Parathyroid adenoma (tissue), 2 donors: Measurements from ENCODE around the gene DMRTC1B.
"Not testable (repeated sequence)": the region's sequence is repeated elsewhere in the genome, so short reads cannot be mapped to it uniquely, and the experiment has no call there.

Experiments
- H2AFZ ChIP-seq: fragments of 300-600 bp; sonication (generic); one replicate; pipeline ENCODE4 v1.7.0; 2017; ENCODE audit warnings: antibody characterized with exemption, mild to moderate bottlenecking
- H3K27ac ChIP-seq: fragments of 300-600 bp; sonication (generic); one replicate; pipeline ENCODE4 v1.7.0; 2017
- H3K27me3 ChIP-seq: fragments of 300-600 bp; sonication (generic); one replicate; pipeline ENCODE4 v1.7.0; 2017; ENCODE audit warnings: low read length; ENCODE audit not compliant: control insufficient read depth, insufficient read depth
- H3K36me3 ChIP-seq: fragments of 300-600 bp; sonication (generic); one replicate; pipeline ENCODE4 v1.7.0; 2017; ENCODE audit warnings: low read length; ENCODE audit not compliant: control insufficient read depth, insufficient read depth
- H3K4me1 ChIP-seq: fragments of 300-600 bp; sonication (generic); one replicate; pipeline ENCODE4 v1.7.0; 2017; ENCODE audit warnings: control low read depth
- H3K4me2 ChIP-seq: fragments of 300-600 bp; sonication (generic); one replicate; pipeline ENCODE4 v1.7.0; 2017; ENCODE audit warnings: low read length
- H3K4me3 ChIP-seq: fragments of 300-600 bp; sonication (generic); one replicate; pipeline ENCODE4 v1.7.0; 2017; ENCODE audit warnings: low read depth, low read length
- H3K79me2 ChIP-seq: fragments of 300-600 bp; sonication (generic); one replicate; pipeline ENCODE4 v1.7.0; 2017; ENCODE audit warnings: control low read depth
- H3K9ac ChIP-seq: fragments of 300-600 bp; sonication (generic); one replicate; pipeline ENCODE4 v1.7.0; 2017; ENCODE audit warnings: mild to moderate bottlenecking
- H3K9me3 ChIP-seq: fragments of 300-600 bp; sonication (generic); one replicate; pipeline ENCODE4 v1.7.0; 2017; ENCODE audit warnings: low read length; ENCODE audit not compliant: control insufficient read depth
- donor health status: primary hyperparathyroidism.

The DMRTC1B gene

DNA sequence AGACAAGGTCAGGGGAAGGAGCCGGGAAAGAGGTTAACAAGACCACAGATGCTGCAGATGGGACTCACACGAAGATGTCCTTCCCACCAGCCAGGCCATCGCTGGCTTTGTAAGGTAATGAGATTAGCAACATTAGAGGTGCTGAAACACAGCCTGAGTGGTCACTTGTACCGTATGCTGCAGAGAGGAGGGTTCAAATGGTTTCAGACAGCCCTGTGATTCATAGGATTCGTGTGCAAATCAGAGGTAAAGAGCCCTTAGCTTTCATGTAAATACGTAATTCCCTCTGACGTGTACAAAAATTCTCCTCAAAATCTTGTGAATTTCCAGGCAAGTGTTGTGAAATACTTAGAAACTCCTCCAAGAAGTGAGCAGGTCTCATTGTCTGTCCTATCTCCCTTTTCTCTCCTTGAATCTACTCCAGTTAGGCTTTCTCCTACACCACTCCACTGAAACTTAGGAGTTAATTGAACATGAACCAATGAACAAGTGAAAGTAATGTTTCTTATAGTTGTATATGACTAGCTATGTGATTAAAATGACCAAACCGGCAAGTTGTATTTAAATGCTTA is 6.8 kb downstream of the DMRTC1B start:
- not testable (repeated sequence) for H3K4me3 ChIP-seq, H3K27ac ChIP-seq, H3K79me2 ChIP-seq, H3K4me1 ChIP-seq, H3K9ac ChIP-seq, H3K4me2 ChIP-seq, H3K27me3 ChIP-seq, H2AFZ ChIP-seq, H3K9me3 ChIP-seq, H3K36me3 ChIP-seq

DNA sequence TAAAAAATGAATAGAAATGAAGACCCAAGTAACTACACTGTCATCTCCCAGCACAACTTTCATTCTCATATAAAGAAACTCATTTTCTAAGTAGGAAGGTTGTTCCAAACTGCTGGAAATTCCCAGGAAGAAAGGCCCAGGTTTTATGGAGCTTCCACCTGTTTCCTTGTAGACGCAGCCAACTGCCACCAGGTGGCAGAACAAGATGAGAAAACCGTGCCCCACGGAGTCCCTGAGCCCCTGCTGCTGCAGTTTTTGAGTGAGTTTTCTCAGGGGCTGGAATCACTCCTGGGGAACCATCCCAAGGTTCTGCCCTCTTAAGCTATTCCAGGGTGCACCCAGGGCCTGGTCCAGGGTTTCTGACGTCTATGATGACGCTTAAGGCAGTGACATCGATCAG is 7.3 kb downstream of the DMRTC1B start:
- not testable (repeated sequence) for H3K27ac ChIP-seq, H2AFZ ChIP-seq, H3K4me3 ChIP-seq, H3K9ac ChIP-seq, H3K4me2 ChIP-seq, H3K36me3 ChIP-seq, H3K9me3 ChIP-seq, H3K79me2 ChIP-seq, H3K4me1 ChIP-seq, H3K27me3 ChIP-seq

DNA sequence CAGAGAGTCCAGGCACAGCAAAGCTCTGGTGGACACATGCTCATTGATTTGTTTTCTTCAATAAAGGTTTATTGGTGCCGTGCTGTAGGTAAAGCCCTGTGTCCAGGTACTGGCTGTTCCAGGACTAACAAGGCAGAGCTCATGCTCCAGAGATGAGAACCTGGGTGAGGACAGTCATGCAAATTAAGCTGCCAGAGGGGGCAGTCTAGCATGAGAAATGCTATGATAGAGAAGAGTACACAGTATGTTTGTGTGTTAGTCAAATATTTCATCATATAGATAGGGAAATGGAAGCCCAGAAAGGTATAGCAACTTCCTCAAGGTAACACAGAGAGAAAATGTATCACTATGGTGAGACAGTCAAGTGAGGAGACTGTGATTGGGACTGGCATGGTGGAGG is 11.5 kb downstream of the DMRTC1B start:
- H3K9ac ChIP-seq, H3K79me2 ChIP-seq, H3K9me3 ChIP-seq, H3K4me1 ChIP-seq, H3K4me2 ChIP-seq, H2AFZ ChIP-seq, H3K4me3 ChIP-seq, H3K27ac ChIP-seq, H3K27me3 ChIP-seq, H3K36me3 ChIP-seq: not testable (repeated sequence)

DNA sequence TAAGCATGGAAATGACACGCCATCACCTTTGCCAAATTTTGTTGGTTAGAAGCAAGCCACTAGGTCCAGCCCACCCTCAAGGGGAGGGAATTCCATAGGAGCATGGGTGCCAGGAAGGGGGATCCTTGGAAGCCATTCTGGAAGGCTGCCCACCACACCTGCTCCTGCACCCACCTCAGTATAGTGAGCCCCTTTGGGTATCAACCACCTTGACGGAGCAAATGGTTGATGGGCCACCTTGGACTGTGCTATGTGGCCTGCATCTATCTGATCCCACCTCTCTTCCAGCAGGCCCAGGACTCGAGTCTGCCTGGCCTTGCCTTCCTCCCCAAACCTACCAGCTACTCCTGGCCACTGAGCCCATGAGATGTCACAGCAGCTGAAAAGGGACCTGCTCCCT is 13.7 kb downstream of the DMRTC1B start:
- H3K9ac ChIP-seq, H3K79me2 ChIP-seq, H3K36me3 ChIP-seq: not testable (repeated sequence)

DNA sequence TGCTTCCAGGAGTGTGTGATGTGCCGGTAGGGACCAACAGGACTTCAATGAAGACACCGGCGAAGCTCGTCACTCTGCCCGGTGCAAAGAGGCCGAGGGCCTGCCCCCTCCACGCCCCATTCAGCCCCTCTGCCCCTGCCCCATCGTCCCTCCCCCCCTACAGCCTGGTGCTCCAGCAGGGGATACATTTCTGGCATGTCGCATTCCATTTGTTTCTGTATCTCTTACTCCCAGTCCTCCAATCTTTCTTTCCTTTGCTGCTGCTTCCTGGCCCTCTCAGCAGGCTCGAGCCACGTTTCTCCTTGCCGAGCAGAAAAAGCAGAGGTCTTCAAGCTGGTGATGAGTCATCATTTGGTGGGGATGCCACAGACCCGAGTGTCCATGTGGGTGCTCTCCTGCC is 31.4 kb downstream of the DMRTC1B start, which contains the start of gene FAM236D:
Gene FAM236D, minus strand, starts transcription at position 101 of the 400 bp plus-strand sequence. Its CDS starts 100 bp downstream, at position 1.
- H3K36me3 ChIP-seq, H2AFZ ChIP-seq, H3K27me3 ChIP-seq, H3K4me1 ChIP-seq, H3K4me3 ChIP-seq, H3K79me2 ChIP-seq, H3K9ac ChIP-seq, H3K27ac ChIP-seq, H3K4me2 ChIP-seq, H3K9me3 ChIP-seq: not testable (repeated sequence)

More for the DNA sequence above, 13.7 kb downstream of the DMRTC1B start:
- not testable (repeated sequence) for H3K4me2 ChIP-seq, H3K27me3 ChIP-seq, H3K4me3 ChIP-seq, H3K4me1 ChIP-seq, H3K9me3 ChIP-seq, H3K27ac ChIP-seq, H2AFZ ChIP-seq

DNA sequence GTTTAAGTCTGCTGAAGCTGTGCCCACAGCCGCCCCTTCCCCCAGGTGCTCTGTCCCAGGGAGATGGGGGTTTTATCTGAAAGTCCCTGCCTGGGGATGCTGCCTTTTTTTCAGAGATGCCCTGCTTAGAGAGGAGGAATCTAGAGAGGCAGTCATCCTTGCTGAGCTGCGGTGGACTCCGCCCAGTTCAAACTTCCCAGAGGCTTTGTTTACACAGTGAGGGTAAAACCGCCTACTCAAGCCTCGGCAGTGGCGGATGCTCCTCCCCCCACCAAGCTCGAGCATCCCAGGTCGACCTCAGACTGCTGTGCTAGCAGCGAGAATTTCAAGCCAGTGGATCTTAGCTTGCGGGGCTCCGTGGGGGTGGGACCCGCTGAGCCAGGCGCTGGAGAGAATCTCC is 54.0 kb downstream of the DMRTC1B start:
- H3K4me3 ChIP-seq, H3K36me3 ChIP-seq, H3K4me1 ChIP-seq, H3K9me3 ChIP-seq, H3K27ac ChIP-seq, H2AFZ ChIP-seq, H3K27me3 ChIP-seq, H3K4me2 ChIP-seq, H3K9ac ChIP-seq, H3K79me2 ChIP-seq: not testable (repeated sequence)

DNA sequence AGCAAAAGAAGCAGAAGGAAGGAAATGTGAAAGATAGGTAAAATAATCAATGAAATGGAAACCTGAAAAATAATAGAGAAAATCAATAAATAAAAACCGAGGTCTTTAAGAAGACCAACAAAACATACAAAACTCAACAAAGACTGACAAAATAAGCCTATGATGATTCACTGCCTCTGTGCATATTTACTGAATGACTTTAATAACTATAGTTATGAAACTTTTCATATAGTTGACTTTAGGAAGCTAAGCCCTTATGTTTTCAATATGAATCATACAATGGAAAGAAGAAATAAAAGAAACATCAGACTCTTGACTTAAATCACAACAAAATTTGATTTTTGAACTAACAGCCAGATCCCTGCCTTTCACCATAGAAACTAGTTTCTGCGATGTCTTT is 60.8 kb downstream of the DMRTC1B start:
- not testable (repeated sequence) for H3K27me3 ChIP-seq, H3K79me2 ChIP-seq, H3K4me3 ChIP-seq, H3K27ac ChIP-seq, H3K4me2 ChIP-seq, H3K9me3 ChIP-seq, H3K36me3 ChIP-seq, H3K9ac ChIP-seq, H2AFZ ChIP-seq, H3K4me1 ChIP-seq

DNA sequence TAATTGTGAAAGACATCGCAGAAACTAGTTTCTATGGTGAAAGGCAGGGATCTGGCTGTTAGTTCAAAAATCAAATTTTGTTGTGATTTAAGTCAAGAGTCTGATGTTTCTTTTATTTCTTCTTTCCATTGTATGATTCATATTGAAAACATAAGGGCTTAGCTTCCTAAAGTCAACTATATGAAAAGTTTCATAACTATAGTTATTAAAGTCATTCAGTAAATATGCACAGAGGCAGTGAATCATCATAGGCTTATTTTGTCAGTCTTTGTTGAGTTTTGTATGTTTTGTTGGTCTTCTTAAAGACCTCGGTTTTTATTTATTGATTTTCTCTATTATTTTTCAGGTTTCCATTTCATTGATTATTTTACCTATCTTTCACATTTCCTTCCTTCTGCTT is 106.2 kb downstream of the DMRTC1B start:
- H3K4me1 ChIP-seq, H3K4me2 ChIP-seq, H2AFZ ChIP-seq, H3K79me2 ChIP-seq, H3K4me3 ChIP-seq, H3K27ac ChIP-seq, H3K9ac ChIP-seq, H3K36me3 ChIP-seq, H3K27me3 ChIP-seq, H3K9me3 ChIP-seq: not testable (repeated sequence)

DNA sequence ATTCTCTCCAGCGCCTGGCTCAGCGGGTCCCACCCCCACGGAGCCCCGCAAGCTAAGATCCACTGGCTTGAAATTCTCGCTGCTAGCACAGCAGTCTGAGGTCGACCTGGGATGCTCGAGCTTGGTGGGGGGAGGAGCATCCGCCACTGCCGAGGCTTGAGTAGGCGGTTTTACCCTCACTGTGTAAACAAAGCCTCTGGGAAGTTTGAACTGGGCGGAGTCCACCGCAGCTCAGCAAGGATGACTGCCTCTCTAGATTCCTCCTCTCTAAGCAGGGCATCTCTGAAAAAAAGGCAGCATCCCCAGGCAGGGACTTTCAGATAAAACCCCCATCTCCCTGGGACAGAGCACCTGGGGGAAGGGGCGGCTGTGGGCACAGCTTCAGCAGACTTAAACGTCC is 113.0 kb downstream of the DMRTC1B start:
- not testable (repeated sequence) for H3K27me3 ChIP-seq, H3K9me3 ChIP-seq, H3K27ac ChIP-seq, H2AFZ ChIP-seq, H3K4me2 ChIP-seq, H3K36me3 ChIP-seq, H3K79me2 ChIP-seq, H3K4me1 ChIP-seq, H3K4me3 ChIP-seq, H3K9ac ChIP-seq
